ENCODE measurements around the gene RBM10.
"Not testable (repeated sequence)": the region's sequence is repeated elsewhere in the genome, so short reads cannot be mapped to it uniquely, and the experiment has no call there.

RBM10 gene, protein sequence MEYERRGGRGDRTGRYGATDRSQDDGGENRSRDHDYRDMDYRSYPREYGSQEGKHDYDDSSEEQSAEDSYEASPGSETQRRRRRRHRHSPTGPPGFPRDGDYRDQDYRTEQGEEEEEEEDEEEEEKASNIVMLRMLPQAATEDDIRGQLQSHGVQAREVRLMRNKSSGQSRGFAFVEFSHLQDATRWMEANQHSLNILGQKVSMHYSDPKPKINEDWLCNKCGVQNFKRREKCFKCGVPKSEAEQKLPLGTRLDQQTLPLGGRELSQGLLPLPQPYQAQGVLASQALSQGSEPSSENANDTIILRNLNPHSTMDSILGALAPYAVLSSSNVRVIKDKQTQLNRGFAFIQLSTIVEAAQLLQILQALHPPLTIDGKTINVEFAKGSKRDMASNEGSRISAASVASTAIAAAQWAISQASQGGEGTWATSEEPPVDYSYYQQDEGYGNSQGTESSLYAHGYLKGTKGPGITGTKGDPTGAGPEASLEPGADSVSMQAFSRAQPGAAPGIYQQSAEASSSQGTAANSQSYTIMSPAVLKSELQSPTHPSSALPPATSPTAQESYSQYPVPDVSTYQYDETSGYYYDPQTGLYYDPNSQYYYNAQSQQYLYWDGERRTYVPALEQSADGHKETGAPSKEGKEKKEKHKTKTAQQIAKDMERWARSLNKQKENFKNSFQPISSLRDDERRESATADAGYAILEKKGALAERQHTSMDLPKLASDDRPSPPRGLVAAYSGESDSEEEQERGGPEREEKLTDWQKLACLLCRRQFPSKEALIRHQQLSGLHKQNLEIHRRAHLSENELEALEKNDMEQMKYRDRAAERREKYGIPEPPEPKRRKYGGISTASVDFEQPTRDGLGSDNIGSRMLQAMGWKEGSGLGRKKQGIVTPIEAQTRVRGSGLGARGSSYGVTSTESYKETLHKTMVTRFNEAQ

DNA sequence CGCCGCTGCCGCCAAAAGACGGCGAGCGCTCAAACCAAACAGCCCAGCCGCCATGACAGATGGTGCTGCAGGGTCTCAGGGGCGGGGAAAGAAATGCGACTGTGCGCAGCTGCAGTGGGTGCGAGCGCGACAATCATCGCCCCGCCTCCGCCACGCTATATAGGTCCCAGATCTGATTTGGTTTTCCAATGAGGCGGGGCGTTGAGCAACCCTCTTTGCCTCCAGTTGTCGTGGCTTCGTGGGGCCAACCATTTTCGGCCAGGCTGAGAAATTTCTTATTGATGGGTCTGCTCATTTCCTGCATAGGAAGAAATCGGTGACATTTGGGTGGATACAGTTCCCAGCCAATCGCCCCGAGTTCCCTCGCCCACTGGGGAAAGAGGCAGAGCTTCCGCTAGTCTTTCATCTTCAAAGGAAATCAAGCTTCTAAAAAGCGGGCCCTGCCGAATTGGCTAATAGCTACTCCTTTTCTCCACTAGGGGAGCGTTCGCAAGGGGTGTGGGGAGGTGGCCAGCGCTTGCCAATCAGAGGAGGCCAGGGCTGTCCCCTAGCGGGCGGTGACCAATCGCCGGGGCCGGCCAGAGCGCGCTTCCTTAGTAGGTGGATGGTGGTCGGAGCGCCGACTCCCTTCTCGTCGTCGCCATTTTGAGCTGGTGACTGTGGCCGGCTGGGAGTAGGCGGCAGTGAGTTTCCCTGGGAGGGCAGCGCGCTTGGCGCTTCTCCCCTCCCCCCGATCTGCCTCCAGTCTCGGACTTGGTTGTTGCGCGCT is at the start of gene RBM10, which contains the start of gene NDUFB11:
Gene RBM10, plus strand, starts transcription at position 596 of the 769 bp plus-strand sequence. CDS start 2,261 bp downstream, outside the sequence.
Gene NDUFB11, minus strand, starts transcription at position 77 of the 769 bp plus-strand sequence. Its CDS starts 23 bp downstream, at position 54.
- H3K4me3 ChIP-seq (ENCODE audit: low read depth, low read length), result peak within 1 kb of the TSS; percentile 88
- peak; percentile 83 for DNase-seq (ENCODE audit: low read depth)
- TF ChIP-seq, protein P1, sequence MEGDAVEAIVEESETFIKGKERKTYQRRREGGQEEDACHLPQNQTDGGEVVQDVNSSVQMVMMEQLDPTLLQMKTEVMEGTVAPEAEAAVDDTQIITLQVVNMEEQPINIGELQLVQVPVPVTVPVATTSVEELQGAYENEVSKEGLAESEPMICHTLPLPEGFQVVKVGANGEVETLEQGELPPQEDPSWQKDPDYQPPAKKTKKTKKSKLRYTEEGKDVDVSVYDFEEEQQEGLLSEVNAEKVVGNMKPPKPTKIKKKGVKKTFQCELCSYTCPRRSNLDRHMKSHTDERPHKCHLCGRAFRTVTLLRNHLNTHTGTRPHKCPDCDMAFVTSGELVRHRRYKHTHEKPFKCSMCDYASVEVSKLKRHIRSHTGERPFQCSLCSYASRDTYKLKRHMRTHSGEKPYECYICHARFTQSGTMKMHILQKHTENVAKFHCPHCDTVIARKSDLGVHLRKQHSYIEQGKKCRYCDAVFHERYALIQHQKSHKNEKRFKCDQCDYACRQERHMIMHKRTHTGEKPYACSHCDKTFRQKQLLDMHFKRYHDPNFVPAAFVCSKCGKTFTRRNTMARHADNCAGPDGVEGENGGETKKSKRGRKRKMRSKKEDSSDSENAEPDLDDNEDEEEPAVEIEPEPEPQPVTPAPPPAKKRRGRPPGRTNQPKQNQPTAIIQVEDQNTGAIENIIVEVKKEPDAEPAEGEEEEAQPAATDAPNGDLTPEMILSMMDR (IDR thresholded peaks at IDR 0.05; ENCODE audit: low read depth, low read length, missing control alignments), result peak; percentile 65

- no peak for DNase-seq (ENCODE audit: low read depth)
- TF ChIP-seq, protein P1 (IDR thresholded peaks at IDR 0.05; ENCODE audit: low read depth, low read length, missing control alignments), result no peak
Measured at GRCh38 chrX:47097018-47097417, 48.0 kb upstream of the RBM10 start.

GRCh38 chrX:47098338-47099094 is 46.5 kb upstream of the RBM10 start:
- TF ChIP-seq, protein P1 (IDR thresholded peaks at IDR 0.05; ENCODE audit: low read depth, low read length, missing control alignments), result no peak
- DNase-seq (ENCODE audit: low read depth), result no peak
- no peak overlapping the region for H3K4me3 ChIP-seq (ENCODE audit: low read depth, low read length)

More at GRCh38 chrX:47097018-47097417, 48.0 kb upstream of the RBM10 start:
- no peak overlapping the region for H3K4me3 ChIP-seq (ENCODE audit: low read depth, low read length)

GRCh38 chrX:47101206-47101605 is 43.8 kb upstream of the RBM10 start:
- no peak for DNase-seq (ENCODE audit: low read depth)
- no peak overlapping the region for H3K4me3 ChIP-seq (ENCODE audit: low read depth, low read length)
- TF ChIP-seq, protein P1 (IDR thresholded peaks at IDR 0.05; ENCODE audit: low read depth, low read length, missing control alignments), result no peak

DNA sequence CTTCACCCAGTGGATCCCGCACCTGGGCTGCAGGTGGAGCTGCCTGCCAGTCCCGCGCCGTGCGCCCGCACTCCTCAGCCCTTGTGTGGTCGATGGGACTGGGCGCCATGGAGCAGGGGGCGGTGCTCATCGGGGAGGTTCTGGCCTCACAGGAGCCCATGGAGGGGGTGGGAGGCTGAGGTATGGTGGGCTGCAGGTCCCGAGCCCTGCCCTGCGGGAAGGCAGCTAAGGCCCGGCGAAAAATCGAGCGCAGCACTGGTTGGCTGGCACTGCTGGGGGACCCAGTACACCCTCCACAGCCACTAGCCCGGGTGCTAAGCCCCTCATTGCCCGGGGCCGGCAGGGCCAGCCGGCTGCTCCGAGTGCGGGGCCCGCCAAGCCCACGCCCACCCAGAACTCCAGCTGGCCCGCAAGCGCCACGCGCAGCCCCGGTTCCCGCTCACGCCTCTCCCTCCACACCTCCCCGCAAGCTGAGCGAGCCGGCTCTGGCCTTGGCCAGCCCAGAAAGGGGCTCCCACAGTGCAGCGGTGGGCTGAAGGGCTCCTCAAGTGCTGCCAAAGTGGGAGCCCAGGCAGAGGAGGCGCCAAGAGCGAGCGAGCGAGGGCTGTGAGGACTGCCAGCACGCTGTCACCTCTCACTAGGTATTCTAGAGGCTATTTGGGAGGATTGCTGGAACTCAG is 33.9 kb upstream of the RBM10 start:
- not testable (repeated sequence) for H3K4me3 ChIP-seq (ENCODE audit: low read depth, low read length); DNase-seq (ENCODE audit: low read depth)

GRCh38 chrX:47112316-47112954 is 32.6 kb upstream of the RBM10 start:
- TF ChIP-seq, protein P1 (IDR thresholded peaks at IDR 0.05; ENCODE audit: low read depth, low read length, missing control alignments), result no peak
- H3K4me3 ChIP-seq (ENCODE audit: low read depth, low read length), result no peak overlapping the region
- no peak for DNase-seq (ENCODE audit: low read depth)

DNA sequence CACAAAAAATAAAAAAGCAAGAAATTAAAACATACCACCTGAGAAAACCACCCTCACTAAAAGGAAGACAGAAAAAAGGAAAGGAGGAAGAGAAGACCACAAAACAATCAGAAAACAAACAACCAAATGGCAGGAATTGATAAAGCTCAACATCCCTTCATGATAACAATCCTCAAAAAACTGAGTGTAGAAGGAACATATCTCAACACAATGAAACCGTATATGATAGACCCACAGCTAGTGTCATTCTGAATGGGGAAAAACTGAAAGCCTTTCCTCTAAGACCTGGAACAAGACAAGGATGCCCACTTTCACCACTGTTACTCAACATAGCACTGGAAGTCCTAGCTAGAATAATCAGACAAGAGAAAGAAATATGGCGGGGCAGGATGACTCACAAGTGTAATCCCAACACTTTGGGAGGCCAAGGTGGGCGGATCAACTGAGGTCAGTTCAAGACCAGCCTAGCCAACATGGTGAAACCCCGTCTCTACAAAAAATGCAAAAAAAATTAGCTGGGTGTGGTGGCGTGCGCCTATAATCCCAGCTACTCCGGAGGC is 28.4 kb upstream of the RBM10 start:
- H3K4me3 ChIP-seq (ENCODE audit: low read depth, low read length); DNase-seq (ENCODE audit: low read depth): not testable (repeated sequence)

DNA sequence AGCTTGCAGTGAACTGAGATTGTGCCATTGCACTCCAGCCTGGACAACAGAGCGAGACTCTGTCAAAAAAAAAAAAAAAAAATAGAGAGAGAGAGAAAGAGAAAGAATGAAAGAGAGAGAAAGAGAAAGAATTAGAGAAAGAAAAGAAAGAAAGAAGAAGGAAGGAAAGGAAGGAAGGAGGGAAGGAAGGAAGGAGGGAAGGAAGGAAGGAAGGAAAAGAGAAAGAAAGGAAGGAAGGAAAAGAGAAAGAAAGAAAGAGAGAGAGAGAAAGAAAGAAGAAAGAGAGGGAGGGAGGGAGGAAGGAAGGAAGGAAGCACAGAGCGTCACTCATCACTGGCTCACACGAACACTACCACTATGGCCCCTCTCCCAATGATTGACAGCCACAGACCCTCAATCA is 20.6 kb upstream of the RBM10 start:
- H3K4me3 ChIP-seq (ENCODE audit: low read depth, low read length); DNase-seq (ENCODE audit: low read depth): not testable (repeated sequence)
